Measurements from ENCODE around the gene THAP4. TPM values are rescaled to one million over a fixed set of nuclear protein-coding genes. Genes with fewer than 3 reads are reported as not detected.

The THAP4 gene
- total RNA-seq, 2 experiments from 2014 or later, result 45.1 to 48.9 TPM

- Mint-ChIP-seq H3K36me3 (ENCODE audit: low read depth) (peaks cover 4% of the 10 kb centered on the region), H3K4me1 (ENCODE audit: low read depth) (peaks cover 6% of the 10 kb centered on the region), H3K4me3 (no peak overlapping the region), H3K9me3 (peaks cover 19% of the 10 kb centered on the region), H3K27ac (no peak overlapping the region), H3K27me3 (peaks cover 41% of the 10 kb centered on the region)
- no peak for TF ChIP-seq CTCF (IDR thresholded peaks at IDR 0.05)
- DNase-seq (no peak), ATAC-seq (no peak)
- ChIA-PET POLR2A (no interaction called here), CTCF (no interaction called here)
- intact Hi-C loops (cut with micrococcal nuclease), result no loop called here
These were observed 81.2 kb downstream of the THAP4 start for GRCh38 chr2:241555711-241556110.

DNA sequence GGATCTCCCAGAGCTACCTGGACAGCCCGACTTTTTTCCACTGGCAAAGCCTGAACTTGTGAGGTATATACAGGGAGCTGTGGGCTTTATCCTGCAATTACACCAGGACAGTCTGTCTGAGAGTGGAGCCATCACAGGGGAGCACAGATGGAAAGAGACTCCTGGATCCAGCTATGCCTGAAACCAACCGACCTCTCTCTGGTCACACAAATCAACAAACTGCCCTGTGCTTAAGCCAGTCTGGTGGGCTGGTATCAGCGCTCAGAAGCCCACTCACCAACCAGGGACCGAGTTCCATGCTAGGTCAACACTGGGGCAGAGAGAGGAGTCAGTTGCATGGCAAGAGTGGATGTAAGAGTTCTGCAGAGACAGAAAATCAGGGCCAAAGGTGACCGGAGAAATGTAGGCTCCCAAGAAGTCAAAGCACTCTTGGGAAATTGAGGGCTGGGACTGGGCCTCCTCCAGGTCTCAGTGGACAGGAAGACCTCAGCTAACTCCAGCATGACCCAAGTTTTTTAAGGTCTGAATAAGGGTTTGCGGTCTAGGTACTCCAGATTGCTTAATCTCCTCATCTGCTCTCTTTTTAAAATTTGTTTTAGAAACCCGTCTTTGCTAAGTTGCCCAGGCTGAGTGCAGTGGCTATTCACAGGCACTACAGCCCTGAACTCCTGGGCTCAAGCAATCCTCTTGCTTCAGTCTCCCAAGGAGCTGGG is 82.2 kb downstream of the THAP4 start:
- no peak overlapping the region for H3K27ac Mint-ChIP-seq
- H3K4me3 Mint-ChIP-seq, result no peak overlapping the region
- ChIA-PET POLR2A (no interaction called here), CTCF (no interaction called here)
- peaks cover 19% of the 10 kb centered on the region for H3K9me3 Mint-ChIP-seq
- ATAC-seq (no peak), DNase-seq (no peak)
- H3K27me3 Mint-ChIP-seq, result peaks cover 33% of the 10 kb centered on the region
- no peak for TF ChIP-seq CTCF (IDR thresholded peaks at IDR 0.05)
- peaks cover 4% of the 10 kb centered on the region for H3K36me3 Mint-ChIP-seq (ENCODE audit: low read depth)
- peaks cover 4% of the 10 kb centered on the region for H3K4me1 Mint-ChIP-seq (ENCODE audit: low read depth)
- intact Hi-C loops (cut with micrococcal nuclease), result no loop called here

- peaks cover 19% of the 10 kb centered on the region for H3K9me3 Mint-ChIP-seq
- POLR2A ChIA-PET, result no interaction called here
- ATAC-seq (no peak), DNase-seq (no peak)
- H3K27ac Mint-ChIP-seq, result no peak overlapping the region
- H3K4me3 Mint-ChIP-seq, result no peak overlapping the region
- H3K4me1 Mint-ChIP-seq (ENCODE audit: low read depth), result peaks cover 3% of the 10 kb centered on the region
- intact Hi-C loops (cut with micrococcal nuclease), result no loop called here
- peaks cover 4% of the 10 kb centered on the region for H3K36me3 Mint-ChIP-seq (ENCODE audit: low read depth)
- TF ChIP-seq CTCF (IDR thresholded peaks at IDR 0.05), result no peak
- CTCF ChIA-PET, result no interaction called here
- peaks cover 36% of the 10 kb centered on the region for H3K27me3 Mint-ChIP-seq
These were observed 83.0 kb downstream of the THAP4 start for GRCh38 chr2:241553981-241554380.

- Mint-ChIP-seq H3K4me3 (no peak overlapping the region), H3K36me3 (ENCODE audit: low read depth) (peaks cover 4% of the 10 kb centered on the region), H3K27ac (no peak overlapping the region), H3K27me3 (peaks cover 36% of the 10 kb centered on the region), H3K4me1 (ENCODE audit: low read depth) (peaks cover 3% of the 10 kb centered on the region), H3K9me3 (peaks cover 19% of the 10 kb centered on the region)
- no peak for TF ChIP-seq CTCF (IDR thresholded peaks at IDR 0.05)
- ATAC-seq (no peak), DNase-seq (no peak)
- CTCF ChIA-PET, result no interaction called here
- POLR2A ChIA-PET, result no interaction called here
- intact Hi-C loops (cut with micrococcal nuclease), result no loop called here
These were observed 83.5 kb downstream of the THAP4 start for GRCh38 chr2:241553512-241553830.

- Mint-ChIP-seq H3K4me1 (ENCODE audit: low read depth) (no peaks in the 10 kb centered on the region), H3K36me3 (ENCODE audit: low read depth) (no peaks in the 10 kb centered on the region), H3K9me3 (peaks cover 11% of the 10 kb centered on the region), H3K27me3 (peaks cover 25% of the 10 kb centered on the region), H3K4me3 (no peak overlapping the region), H3K27ac (no peak overlapping the region)
- ChIA-PET POLR2A (no interaction called here), CTCF (no interaction called here)
- no peak for TF ChIP-seq CTCF (IDR thresholded peaks at IDR 0.05)
- DNase-seq (no peak), ATAC-seq (no peak)
- intact Hi-C loops (cut with micrococcal nuclease), result no loop called here
These were observed 84.8 kb downstream of the THAP4 start for GRCh38 chr2:241551998-241552737.
